Gastrocnemius medialis (tissue), 4 donors: ENCODE data around the gene TYMP.
"Not testable (repeated sequence)": the region's sequence is repeated elsewhere in the genome, so short reads cannot be mapped to it uniquely, and the experiment has no call there.

Source experiments
- POLR2A ChIP-seq, 2 donors: fragments of 450-650 bp; IDR thresholded peaks; one replicate each; pipeline ENCODE4 v1.6.1; 2017; ENCODE audit warnings: antibody characterized with exemption in 2 of 2, mild to moderate bottlenecking in 2 of 2, moderate library complexity in 2 of 2
- TF ChIP-seq, protein P1 (sequence below), 5 experiments: fragments of 450-650 bp in 3 of 5; fragments of 200-600 bp in 2 of 5; sonication (generic) in 2 of 5; IDR thresholded peaks in 4 of 5; conservative IDR thresholded peaks in 1 of 5; 1 replicate in 4 of 5; 2 replicates in 1 of 5; pipeline ENCODE4 v1.5.1; 2016 to 2019; ENCODE audit warnings: antibody characterized with exemption in 5 of 5, mild to moderate bottlenecking in 3 of 5, moderate library complexity in 3 of 5

GRCh38 chr22:50520184-50520583 lies 9.6 kb downstream of the TYMP start:
- TF ChIP-seq, protein P1, sequence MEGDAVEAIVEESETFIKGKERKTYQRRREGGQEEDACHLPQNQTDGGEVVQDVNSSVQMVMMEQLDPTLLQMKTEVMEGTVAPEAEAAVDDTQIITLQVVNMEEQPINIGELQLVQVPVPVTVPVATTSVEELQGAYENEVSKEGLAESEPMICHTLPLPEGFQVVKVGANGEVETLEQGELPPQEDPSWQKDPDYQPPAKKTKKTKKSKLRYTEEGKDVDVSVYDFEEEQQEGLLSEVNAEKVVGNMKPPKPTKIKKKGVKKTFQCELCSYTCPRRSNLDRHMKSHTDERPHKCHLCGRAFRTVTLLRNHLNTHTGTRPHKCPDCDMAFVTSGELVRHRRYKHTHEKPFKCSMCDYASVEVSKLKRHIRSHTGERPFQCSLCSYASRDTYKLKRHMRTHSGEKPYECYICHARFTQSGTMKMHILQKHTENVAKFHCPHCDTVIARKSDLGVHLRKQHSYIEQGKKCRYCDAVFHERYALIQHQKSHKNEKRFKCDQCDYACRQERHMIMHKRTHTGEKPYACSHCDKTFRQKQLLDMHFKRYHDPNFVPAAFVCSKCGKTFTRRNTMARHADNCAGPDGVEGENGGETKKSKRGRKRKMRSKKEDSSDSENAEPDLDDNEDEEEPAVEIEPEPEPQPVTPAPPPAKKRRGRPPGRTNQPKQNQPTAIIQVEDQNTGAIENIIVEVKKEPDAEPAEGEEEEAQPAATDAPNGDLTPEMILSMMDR (IDR thresholded peaks at IDR 0.05 in 4 of 5, conservative IDR thresholded peaks at IDR 0.05 in 1 of 5) = not testable (repeated sequence)
- TF ChIP-seq POLR2A (IDR thresholded peaks at IDR 0.05) = not testable (repeated sequence)
